Right lobe of liver (tissue), 4 donors: ENCODE data around the gene SLC26A8.

ENCODE experiments used
- POLR2A ChIP-seq: fragments of 450-650 bp; IDR thresholded peaks from one replicate; pipeline ENCODE4 v1.6.1; 2017; ENCODE audit warnings: antibody characterized with exemption, mild to moderate bottlenecking
- TF ChIP-seq, protein P1 (sequence below), 4 donors: fragments of 200-600 bp in 3 of 4; fragments of 450-650 bp in 1 of 4; IDR thresholded peaks; one replicate each; pipeline versions ENCODE4 v1.5.1 to v1.8.0; 2016 to 2022; ENCODE audit warnings: antibody characterized with exemption in 4 of 4, mild to moderate bottlenecking in 2 of 4
- donor health status: DM: no; HTN: no; CAD: no.
- donor health status: DM: no; HTN: no; CAD: no.
- donor health status: DM: no; HTN: yes; CAD: no.

- TF ChIP-seq, protein P1, sequence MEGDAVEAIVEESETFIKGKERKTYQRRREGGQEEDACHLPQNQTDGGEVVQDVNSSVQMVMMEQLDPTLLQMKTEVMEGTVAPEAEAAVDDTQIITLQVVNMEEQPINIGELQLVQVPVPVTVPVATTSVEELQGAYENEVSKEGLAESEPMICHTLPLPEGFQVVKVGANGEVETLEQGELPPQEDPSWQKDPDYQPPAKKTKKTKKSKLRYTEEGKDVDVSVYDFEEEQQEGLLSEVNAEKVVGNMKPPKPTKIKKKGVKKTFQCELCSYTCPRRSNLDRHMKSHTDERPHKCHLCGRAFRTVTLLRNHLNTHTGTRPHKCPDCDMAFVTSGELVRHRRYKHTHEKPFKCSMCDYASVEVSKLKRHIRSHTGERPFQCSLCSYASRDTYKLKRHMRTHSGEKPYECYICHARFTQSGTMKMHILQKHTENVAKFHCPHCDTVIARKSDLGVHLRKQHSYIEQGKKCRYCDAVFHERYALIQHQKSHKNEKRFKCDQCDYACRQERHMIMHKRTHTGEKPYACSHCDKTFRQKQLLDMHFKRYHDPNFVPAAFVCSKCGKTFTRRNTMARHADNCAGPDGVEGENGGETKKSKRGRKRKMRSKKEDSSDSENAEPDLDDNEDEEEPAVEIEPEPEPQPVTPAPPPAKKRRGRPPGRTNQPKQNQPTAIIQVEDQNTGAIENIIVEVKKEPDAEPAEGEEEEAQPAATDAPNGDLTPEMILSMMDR (IDR thresholded peaks at IDR 0.05): no peak
- no peak for TF ChIP-seq POLR2A
Observed at GRCh38 chr6:35970181-35970580, 54.3 kb downstream of the SLC26A8 start.
